OCI-LY3 (cell line): Measurements from ENCODE around the gene FOXO1.

ENCODE experiments used
- EZH2phosphoT487 ChIP-seq: fragments of 200-600 bp; shearing (Covaris generic); IDR thresholded peaks from 2 replicates; pipeline ENCODE4 v1.6.1; 2018; ENCODE audit warnings: antibody characterized with exemption, mixed run types, low read depth
- TF ChIP-seq, protein P1 (sequence below): fragments of 200-600, 300-600 bp; sonication (generic); IDR thresholded peaks from 2 replicates; pipeline ENCODE4 v1.5.1; 2014; ENCODE audit warnings: antibody characterized with exemption, low read length, low read depth

DNA sequence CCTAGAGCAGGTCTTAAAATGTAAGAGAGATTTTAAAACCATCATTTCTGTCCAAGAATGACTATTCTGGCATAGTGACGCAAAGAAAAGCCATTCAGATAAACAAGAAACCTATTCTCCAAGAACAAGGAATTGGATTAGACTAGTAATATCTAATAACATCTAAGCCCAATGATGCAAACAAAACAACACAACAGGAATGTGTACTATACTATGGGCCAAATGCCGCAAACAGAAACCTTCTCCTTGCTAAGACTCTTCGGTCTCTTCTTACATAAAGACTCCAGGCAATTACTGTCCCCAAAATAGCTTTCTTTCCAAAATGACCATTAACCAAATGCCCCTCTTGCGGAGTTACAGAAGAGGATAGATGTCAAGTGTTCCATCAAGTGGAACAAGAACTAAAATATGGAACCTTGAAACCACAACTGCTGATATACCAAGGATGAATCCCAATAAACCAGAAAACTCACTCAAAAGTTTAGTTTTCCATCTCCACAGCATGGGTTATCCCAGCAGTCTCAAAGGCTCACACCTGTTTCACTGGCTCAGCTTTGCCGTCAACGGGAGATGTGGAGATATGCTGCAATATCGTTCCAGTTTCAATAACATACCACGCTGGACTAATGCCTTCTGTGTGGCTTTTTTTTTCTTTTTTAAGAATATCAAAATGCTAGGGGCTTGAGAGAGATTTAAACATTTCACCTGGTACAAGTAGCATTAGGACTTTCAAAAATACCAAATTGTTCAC lies 76.2 kb downstream of the FOXO1 start:
- TF ChIP-seq, protein P1, sequence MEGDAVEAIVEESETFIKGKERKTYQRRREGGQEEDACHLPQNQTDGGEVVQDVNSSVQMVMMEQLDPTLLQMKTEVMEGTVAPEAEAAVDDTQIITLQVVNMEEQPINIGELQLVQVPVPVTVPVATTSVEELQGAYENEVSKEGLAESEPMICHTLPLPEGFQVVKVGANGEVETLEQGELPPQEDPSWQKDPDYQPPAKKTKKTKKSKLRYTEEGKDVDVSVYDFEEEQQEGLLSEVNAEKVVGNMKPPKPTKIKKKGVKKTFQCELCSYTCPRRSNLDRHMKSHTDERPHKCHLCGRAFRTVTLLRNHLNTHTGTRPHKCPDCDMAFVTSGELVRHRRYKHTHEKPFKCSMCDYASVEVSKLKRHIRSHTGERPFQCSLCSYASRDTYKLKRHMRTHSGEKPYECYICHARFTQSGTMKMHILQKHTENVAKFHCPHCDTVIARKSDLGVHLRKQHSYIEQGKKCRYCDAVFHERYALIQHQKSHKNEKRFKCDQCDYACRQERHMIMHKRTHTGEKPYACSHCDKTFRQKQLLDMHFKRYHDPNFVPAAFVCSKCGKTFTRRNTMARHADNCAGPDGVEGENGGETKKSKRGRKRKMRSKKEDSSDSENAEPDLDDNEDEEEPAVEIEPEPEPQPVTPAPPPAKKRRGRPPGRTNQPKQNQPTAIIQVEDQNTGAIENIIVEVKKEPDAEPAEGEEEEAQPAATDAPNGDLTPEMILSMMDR, result no peak
- no peak for TF ChIP-seq EZH2phosphoT487
